ENCODE measurements around the gene A1CF. TPM values are rescaled to one million over a fixed set of nuclear protein-coding genes. Genes with fewer than 3 reads are reported as not detected.

The A1CF gene
- polyA plus RNA-seq, 3 donors: not detected

- no peaks in the 10 kb centered on the region for H3K36me3 Mint-ChIP-seq
These were observed 19.1 kb downstream of the A1CF start for GRCh38 chr10:50866317-50866716.

GRCh38 chr10:50862719-50863118, 22.7 kb downstream of the A1CF start:
- Mint-ChIP-seq H3K36me3 (no peaks in the 10 kb centered on the region), H3K4me3 (no peak overlapping the region), H3K9me3 (peaks cover 0 to 1% (median 0%) of the 10 kb centered on the region in 7 donors), H3K27me3 (ENCODE audit: low read depth in 3 of 3) (peaks cover under 1 to 3% (median 2%) of the 10 kb centered on the region in 3 donors), H3K27ac (no peak overlapping the region), H3K4me1 (no peaks in the 10 kb centered on the region)
- H3K4me1 ChIP-seq (ENCODE audit: control insufficient read depth in 1 of 2, insufficient read depth in 2 of 2, low read length in 2 of 2): no peaks in the 10 kb centered on the region
- H4K20me1 ChIP-seq (ENCODE audit: insufficient read depth, low read length): no peaks in the 10 kb centered on the region
- WGBS (ENCODE audit: insufficient coverage): no CpG with 5 or more reads among the region's 3 CpGs
- H3K36me3 ChIP-seq (replicated peaks in 1 of 2; ENCODE audit: control insufficient read depth in 1 of 2, insufficient read depth in 2 of 2, low read length in 2 of 2): no peaks in the 10 kb centered on the region
- no peak overlapping the region for H3K9ac ChIP-seq (ENCODE audit: insufficient read depth, low read length, poor library complexity, severe bottlenecking)
- no peak overlapping the region for H2AFZ ChIP-seq (ENCODE audit: insufficient read depth, low read depth, low read length, poor library complexity, severe bottlenecking)
- DNase-seq: no peak
- TF ChIP-seq CTCF (IDR thresholded peaks at IDR 0.05): no peak
- H3K27ac ChIP-seq (ENCODE audit: low read depth in 1 of 2, low read length in 2 of 2): no peak overlapping the region
- intact Hi-C loops (cut with micrococcal nuclease): no loop called here
- H3K79me2 ChIP-seq (ENCODE audit: insufficient read depth, low read length): no peaks in the 10 kb centered on the region
- H3K4me2 ChIP-seq (replicated peaks; ENCODE audit: extremely low read depth, low read length, poor library complexity, severe bottlenecking): no peak overlapping the region
- H3K27me3 ChIP-seq (ENCODE audit: control insufficient read depth in 2 of 2, insufficient read depth in 2 of 2, low read length in 2 of 2): no peaks in the 10 kb centered on the region
- no peaks in the 10 kb centered on the region for H3K9me3 ChIP-seq (replicated peaks in 1 of 2; ENCODE audit: control insufficient read depth in 1 of 2, insufficient read depth in 1 of 2, low read length in 2 of 2)
- no peak overlapping the region for H3K4me3 ChIP-seq (replicated peaks in 1 of 3; ENCODE audit: low read depth in 2 of 3, low read length in 3 of 3)

More at GRCh38 chr10:50866317-50866716, 19.1 kb downstream of the A1CF start:
- H3K4me3 ChIP-seq (replicated peaks in 1 of 3; ENCODE audit: low read depth in 2 of 3, low read length in 3 of 3): no peak overlapping the region
- H4K20me1 ChIP-seq (ENCODE audit: insufficient read depth, low read length): no peaks in the 10 kb centered on the region
- no peaks in the 10 kb centered on the region for H3K9me3 ChIP-seq (replicated peaks in 1 of 2; ENCODE audit: control insufficient read depth in 1 of 2, insufficient read depth in 1 of 2, low read length in 2 of 2)
- WGBS (ENCODE audit: insufficient coverage): 89% methylated on average over 1 of the region's 2 CpGs
- intact Hi-C loops (cut with micrococcal nuclease): no loop called here
- peaks cover 0 to 1% (median 0%) of the 10 kb centered on the region in 7 donors for H3K9me3 Mint-ChIP-seq
- no peak overlapping the region for H3K27ac ChIP-seq (ENCODE audit: low read depth in 1 of 2, low read length in 2 of 2)
- no peak overlapping the region for H3K27ac Mint-ChIP-seq
- no peak overlapping the region for H3K4me2 ChIP-seq (replicated peaks; ENCODE audit: extremely low read depth, low read length, poor library complexity, severe bottlenecking)
- no peaks in the 10 kb centered on the region for H3K36me3 ChIP-seq (replicated peaks in 1 of 2; ENCODE audit: control insufficient read depth in 1 of 2, insufficient read depth in 2 of 2, low read length in 2 of 2)
- no peak for TF ChIP-seq CTCF (IDR thresholded peaks at IDR 0.05)
- no peak overlapping the region for H2AFZ ChIP-seq (ENCODE audit: insufficient read depth, low read depth, low read length, poor library complexity, severe bottlenecking)
- no peak overlapping the region for H3K9ac ChIP-seq (ENCODE audit: insufficient read depth, low read length, poor library complexity, severe bottlenecking)
- no peaks in the 10 kb centered on the region for H3K27me3 ChIP-seq (ENCODE audit: control insufficient read depth in 2 of 2, insufficient read depth in 2 of 2, low read length in 2 of 2)
- H3K4me1 ChIP-seq (ENCODE audit: control insufficient read depth in 1 of 2, insufficient read depth in 2 of 2, low read length in 2 of 2): no peaks in the 10 kb centered on the region
- H3K4me1 Mint-ChIP-seq: no peaks in the 10 kb centered on the region
- no peak for DNase-seq
- peaks cover 0 to 3% (median 2%) of the 10 kb centered on the region in 3 donors for H3K27me3 Mint-ChIP-seq (ENCODE audit: low read depth in 3 of 3)
- H3K79me2 ChIP-seq (ENCODE audit: insufficient read depth, low read length): no peaks in the 10 kb centered on the region
- no peak overlapping the region for H3K4me3 Mint-ChIP-seq

Measured in CD14-positive monocyte (primary cell).